Hematopoietic multipotent progenitor cell treated with erythropoietin and hydrocortisone succinate and interleukin-3 and kit ligand, for 8 days (in vitro differentiated cells): ENCODE data around the gene RPP25L.

Experiments used
- DNase-seq: peaks from one replicate; pipeline ENCODE4 v3.0.0-alpha.2; 2015

The RPP25L gene

DNA sequence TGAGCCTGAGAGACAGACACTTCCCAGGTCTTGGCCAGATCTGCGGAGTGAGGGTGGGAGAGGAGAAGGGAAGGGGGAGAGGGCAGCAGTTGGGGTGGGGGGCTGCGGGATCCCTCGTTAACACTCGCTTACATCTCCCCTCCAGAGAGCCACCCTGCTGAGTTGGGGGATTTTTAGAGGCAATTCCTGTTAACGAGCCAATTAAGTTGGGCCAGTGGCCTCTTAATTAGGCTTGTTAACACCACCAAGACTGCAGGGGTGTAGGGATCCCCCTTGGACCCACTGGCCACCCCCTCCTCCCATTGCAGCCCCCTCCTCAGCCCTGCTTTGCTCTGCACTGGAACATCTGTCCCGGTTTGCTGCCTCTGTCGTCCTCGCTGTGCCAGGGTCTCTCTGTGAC lies 46.0 kb downstream of the RPP25L start:
- DNase-seq, result no peak

DNA sequence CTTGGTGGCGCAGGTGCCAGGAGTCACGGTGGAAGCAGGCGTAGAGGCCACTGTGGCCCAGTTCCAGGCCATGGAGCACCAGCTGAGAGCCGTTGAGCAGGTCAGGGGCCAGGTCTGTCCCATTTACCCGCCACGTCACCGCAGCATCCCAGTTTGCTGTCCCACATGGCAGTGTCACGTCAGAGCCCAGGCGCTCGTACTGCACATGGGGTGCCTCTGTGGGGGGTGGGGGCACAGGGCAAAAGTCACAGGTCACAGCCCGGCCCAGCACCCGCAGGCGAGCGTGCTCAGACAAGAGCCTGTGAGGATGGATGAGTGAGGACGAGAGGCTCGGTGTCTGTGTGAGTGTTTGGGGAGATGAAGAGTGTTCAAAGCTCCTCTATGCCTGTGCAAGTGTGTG lies 47.3 kb downstream of the RPP25L start:
- no peak for DNase-seq

DNA sequence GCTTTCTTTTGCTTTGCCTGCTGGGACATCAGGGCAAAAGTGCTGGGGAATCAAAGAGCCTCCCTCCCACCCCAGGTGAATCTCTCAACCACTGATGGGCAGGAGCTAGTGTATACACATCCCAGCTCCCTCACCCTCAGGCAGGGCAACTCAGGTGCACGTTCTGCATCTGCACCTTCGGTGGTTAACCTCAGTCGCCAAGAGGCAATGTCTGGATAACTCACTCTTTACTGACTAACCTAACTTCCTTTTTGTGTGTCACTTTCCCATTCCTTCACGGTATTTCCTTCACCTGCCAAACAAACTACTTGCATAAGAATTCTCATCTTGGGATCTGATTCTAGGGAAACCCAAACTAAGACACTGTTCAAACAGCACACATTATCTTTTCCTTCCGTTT lies 48.6 kb downstream of the RPP25L start:
- no peak for DNase-seq

DNA sequence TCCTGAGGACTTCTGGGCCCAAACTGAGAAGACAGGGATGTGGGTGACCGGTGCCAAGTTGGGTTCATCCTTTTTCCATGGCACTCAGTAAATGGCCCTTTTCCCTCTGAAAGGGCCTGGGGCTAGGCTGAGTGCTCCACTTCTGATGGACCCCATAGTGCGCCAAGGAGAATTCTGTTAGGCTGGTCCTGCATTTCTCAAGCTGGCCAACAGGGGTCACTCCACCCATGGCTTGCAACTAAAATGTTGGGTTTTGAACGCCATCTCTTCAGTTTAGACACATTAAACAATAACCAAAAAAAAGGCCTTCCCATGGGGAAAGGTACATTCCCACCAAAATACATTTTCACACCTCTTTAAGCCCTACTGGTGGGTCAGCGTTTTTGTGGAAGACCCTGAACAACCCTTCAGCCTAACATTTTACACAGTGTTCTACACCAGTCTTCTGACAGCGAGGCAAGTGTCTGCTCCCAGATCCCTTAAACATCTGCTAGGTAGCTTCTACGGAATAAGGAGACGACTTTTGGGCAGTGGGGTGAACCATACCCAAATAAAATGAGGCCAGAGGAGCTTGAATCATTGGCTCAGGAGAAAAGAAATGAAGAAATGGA lies 49.7 kb downstream of the RPP25L start:
- DNase-seq, result peak; percentile 11

DNA sequence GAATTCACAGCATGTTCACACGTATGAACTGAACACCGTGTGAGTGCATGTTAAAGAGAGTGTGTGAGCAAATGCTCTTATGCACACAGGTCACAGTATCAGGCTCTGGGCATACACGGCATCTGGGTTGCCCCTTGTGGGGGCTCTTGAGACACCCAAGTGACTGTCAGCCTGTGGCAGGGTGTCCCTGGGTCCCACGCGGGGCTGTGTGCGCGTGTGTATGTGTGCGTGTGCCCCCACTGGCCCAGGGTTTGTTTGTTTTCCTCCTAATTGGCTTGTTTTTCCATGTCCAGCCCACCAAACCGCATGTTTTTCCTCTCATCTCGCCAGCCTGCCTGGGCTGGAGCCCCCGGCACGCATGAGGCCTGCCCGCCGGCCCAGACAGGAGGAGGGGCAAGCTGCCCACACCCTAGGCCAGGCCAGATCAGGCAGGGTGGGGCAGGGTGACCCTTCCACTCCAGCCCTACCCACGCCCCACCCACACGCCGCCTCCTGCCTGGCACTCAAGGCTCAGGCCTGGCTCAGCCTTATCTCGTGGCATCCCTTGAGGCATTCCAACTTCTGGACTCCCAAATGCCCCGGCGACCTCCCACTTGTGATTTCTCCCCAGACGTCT lies 51.2 kb downstream of the RPP25L start:
- DNase-seq, result no peak
